ENCODE measurements around the gene GALNT18. TPM values are rescaled to one million over a fixed set of nuclear protein-coding genes. Genes with fewer than 3 reads are reported as not detected.

The GALNT18 gene
- total RNA-seq, 4 donors from 2014 or later: 3.5 to 31.4 (median 11.1) TPM

DNA sequence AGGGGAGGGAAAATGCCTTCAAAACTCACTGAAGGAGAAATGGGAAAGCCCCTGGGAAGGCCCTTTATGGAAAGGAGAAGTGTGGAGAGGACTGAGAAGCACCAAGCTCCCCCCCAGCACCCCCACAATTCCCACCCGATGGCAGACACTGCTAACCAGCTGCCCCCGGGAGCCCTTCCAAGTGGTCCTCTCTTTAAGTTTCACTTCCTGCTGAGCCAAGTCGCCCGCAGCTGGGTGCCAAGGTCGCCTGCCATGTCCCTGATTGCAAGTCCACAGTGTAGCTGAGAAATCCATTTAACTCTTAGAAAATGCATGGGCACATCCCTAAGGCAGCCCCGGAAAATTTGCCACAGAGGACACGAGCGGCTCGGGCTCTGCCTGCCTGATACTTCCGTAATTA lies 68.2 kb downstream of the GALNT18 start:
- Histone ChIP-seq H3K4me3 (no peak overlapping the region), H3K27ac (no peak overlapping the region), H3K4me1 (no peaks in the 10 kb centered on the region), H3K36me3 (no peaks in the 10 kb centered on the region), H3K27me3 (no peaks in the 10 kb centered on the region), H3K9me3 (no peaks in the 10 kb centered on the region)
- TF ChIP-seq POLR2A (IDR thresholded peaks at IDR 0.05) (no peak), CTCF (IDR thresholded peaks at IDR 0.05) (no peak)
- no peak for DNase-seq

- no peak for TF ChIP-seq POLR2A (IDR thresholded peaks at IDR 0.05)
- no peak for TF ChIP-seq CTCF (IDR thresholded peaks at IDR 0.05)
- H3K27me3 ChIP-seq: no peaks in the 10 kb centered on the region
- no peak overlapping the region for H3K27ac ChIP-seq
- H3K4me1 ChIP-seq: no peaks in the 10 kb centered on the region
- H3K9me3 ChIP-seq: no peaks in the 10 kb centered on the region
- no peaks in the 10 kb centered on the region for H3K36me3 ChIP-seq
- no peak overlapping the region for H3K4me3 ChIP-seq
- DNase-seq: no peak
These were observed 69.2 kb downstream of the GALNT18 start for GRCh38 chr11:11552529-11553087.

GRCh38 chr11:11550534-11550933 lies 71.3 kb downstream of the GALNT18 start:
- DNase-seq: no peak
- Histone ChIP-seq H3K4me3 (no peak overlapping the region), H3K4me1 (no peaks in the 10 kb centered on the region), H3K27me3 (no peaks in the 10 kb centered on the region), H3K27ac (no peak overlapping the region), H3K36me3 (no peaks in the 10 kb centered on the region), H3K9me3 (no peaks in the 10 kb centered on the region)
- TF ChIP-seq POLR2A (IDR thresholded peaks at IDR 0.05): no peak
- TF ChIP-seq CTCF (IDR thresholded peaks at IDR 0.05): no peak

GRCh38 chr11:11545285-11546275 lies 76.2 kb downstream of the GALNT18 start:
- Histone ChIP-seq H3K36me3 (no peaks in the 10 kb centered on the region), H3K4me3 (no peak overlapping the region), H3K4me1 (no peaks in the 10 kb centered on the region), H3K9me3 (no peaks in the 10 kb centered on the region), H3K27me3 (no peaks in the 10 kb centered on the region), H3K27ac (no peak overlapping the region)
- TF ChIP-seq POLR2A (IDR thresholded peaks at IDR 0.05) (no peak), CTCF (IDR thresholded peaks at IDR 0.05) (no peak)
- DNase-seq: no peak

DNA sequence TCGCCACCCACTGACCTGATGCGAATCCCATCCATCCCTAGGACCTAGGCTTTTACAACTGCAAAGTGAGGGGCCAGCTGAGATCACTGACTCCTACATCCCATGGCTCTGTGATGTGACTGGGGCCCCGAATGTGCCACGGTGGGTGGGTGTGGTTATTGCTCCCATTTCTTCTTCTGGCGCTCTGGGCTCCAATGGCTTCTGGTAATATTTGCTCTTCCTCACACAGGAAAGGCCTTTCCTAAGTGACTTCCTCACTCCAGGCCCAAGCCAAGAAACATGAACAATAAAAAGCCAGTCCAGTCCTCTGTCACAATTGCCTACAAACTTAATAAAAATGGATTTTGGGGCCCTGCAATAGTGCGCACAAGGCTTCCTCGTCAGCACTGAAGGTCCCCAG lies 78.1 kb downstream of the GALNT18 start:
- DNase-seq: no peak
- no peaks in the 10 kb centered on the region for H3K9me3 ChIP-seq
- no peak overlapping the region for H3K4me3 ChIP-seq
- H3K27ac ChIP-seq: no peak overlapping the region
- no peaks in the 10 kb centered on the region for H3K27me3 ChIP-seq
- TF ChIP-seq CTCF (IDR thresholded peaks at IDR 0.05): no peak
- TF ChIP-seq POLR2A (IDR thresholded peaks at IDR 0.05): no peak
- H3K36me3 ChIP-seq: no peaks in the 10 kb centered on the region
- H3K4me1 ChIP-seq: peaks cover 0 to 1% (median 0%) of the 10 kb centered on the region in 4 donors
